Globus pallidus (tissue), 1 donor: ENCODE data around the gene TRAPPC3.

Experiments used
- DNase-seq: peaks from one replicate; pipeline ENCODE4 v3.0.0-alpha.2; 2015; ENCODE audit warnings: low spot score

TRAPPC3 gene

GRCh38 chr1:36098650-36099365 lies 50.5 kb downstream of the TRAPPC3 start:
- no peak for DNase-seq

- DNase-seq = no peak
Observed at GRCh38 chr1:36097693-36098585, 51.3 kb downstream of the TRAPPC3 start.

GRCh38 chr1:36096500-36097432 lies 52.5 kb downstream of the TRAPPC3 start:
- DNase-seq = no peak

GRCh38 chr1:36095760-36096405 lies 53.4 kb downstream of the TRAPPC3 start:
- DNase-seq = no peak

- no peak for DNase-seq
Observed at GRCh38 chr1:36094621-36095061, 54.6 kb downstream of the TRAPPC3 start.

GRCh38 chr1:36093929-36094328 lies 55.4 kb downstream of the TRAPPC3 start:
- peak; percentile 97 for DNase-seq

GRCh38 chr1:36093226-36093625 lies 56.1 kb downstream of the TRAPPC3 start:
- DNase-seq = no peak

GRCh38 chr1:36092798-36093185 lies 56.5 kb downstream of the TRAPPC3 start:
- no peak for DNase-seq

- DNase-seq = no peak
Observed at GRCh38 chr1:36092166-36092797, 57.0 kb downstream of the TRAPPC3 start.

GRCh38 chr1:36091698-36092097 lies 57.6 kb downstream of the TRAPPC3 start:
- DNase-seq = no peak

- DNase-seq = no peak
Observed at GRCh38 chr1:36091141-36091540, 58.1 kb downstream of the TRAPPC3 start.

GRCh38 chr1:36089393-36090121 lies 59.7 kb downstream of the TRAPPC3 start:
- no peak for DNase-seq

- peak; percentile 80 for DNase-seq
Observed at GRCh38 chr1:36088577-36089392, 60.5 kb downstream of the TRAPPC3 start, which contains the start of gene ADPRS. TSS of gene ADPRS (plus strand) at chr1:36088892. CDS start at chr1:36088905, 13 bp downstream.

- no peak for DNase-seq
Observed at GRCh38 chr1:36088265-36088576, 61.1 kb downstream of the TRAPPC3 start.

GRCh38 chr1:36087233-36088123 lies 61.8 kb downstream of the TRAPPC3 start:
- no peak for DNase-seq
